Nephron progenitor cell (in vitro differentiated cells): Measurements from ENCODE around the gene C3orf52.
A peak's percentile ranks its signal among the peaks of the same experiment; 100 is the strongest.

Experiments
- DNase-seq: peaks from one replicate; pipeline ENCODE4 v3.0.0; 2021
- H3K27ac Mint-ChIP-seq: 2 replicates; pipeline ENCODE4 v1.8.0; 2021; ENCODE audit warnings: mild to moderate bottlenecking, moderate library complexity, mixed read lengths
- H3K27me3 Mint-ChIP-seq: 2 replicates; pipeline ENCODE4 v1.8.0; 2021; ENCODE audit warnings: mild to moderate bottlenecking, low read depth, mixed read lengths; ENCODE audit not compliant: poor library complexity
- H3K36me3 Mint-ChIP-seq: 2 replicates; pipeline ENCODE4 v1.8.0; 2021; ENCODE audit warnings: low read depth, mixed read lengths
- H3K4me1 Mint-ChIP-seq: 2 replicates; pipeline ENCODE4 v1.8.0; 2021; ENCODE audit warnings: mixed read lengths
- H3K4me3 Mint-ChIP-seq: 2 replicates; pipeline ENCODE4 v1.8.0; 2021; ENCODE audit warnings: mild to moderate bottlenecking, moderate library complexity, mixed read lengths
- H3K9me3 Mint-ChIP-seq: 2 replicates; pipeline ENCODE4 v1.8.0; 2021; ENCODE audit warnings: mild to moderate bottlenecking, moderate library complexity, mixed read lengths
- CTCF ChIP-seq: fragments of 200-600 bp; sonication (generic); IDR thresholded peaks from 2 replicates; pipeline ENCODE4 v1.5.0; 2021; ENCODE audit warnings: antibody characterized with exemption

C3orf52 gene

DNA sequence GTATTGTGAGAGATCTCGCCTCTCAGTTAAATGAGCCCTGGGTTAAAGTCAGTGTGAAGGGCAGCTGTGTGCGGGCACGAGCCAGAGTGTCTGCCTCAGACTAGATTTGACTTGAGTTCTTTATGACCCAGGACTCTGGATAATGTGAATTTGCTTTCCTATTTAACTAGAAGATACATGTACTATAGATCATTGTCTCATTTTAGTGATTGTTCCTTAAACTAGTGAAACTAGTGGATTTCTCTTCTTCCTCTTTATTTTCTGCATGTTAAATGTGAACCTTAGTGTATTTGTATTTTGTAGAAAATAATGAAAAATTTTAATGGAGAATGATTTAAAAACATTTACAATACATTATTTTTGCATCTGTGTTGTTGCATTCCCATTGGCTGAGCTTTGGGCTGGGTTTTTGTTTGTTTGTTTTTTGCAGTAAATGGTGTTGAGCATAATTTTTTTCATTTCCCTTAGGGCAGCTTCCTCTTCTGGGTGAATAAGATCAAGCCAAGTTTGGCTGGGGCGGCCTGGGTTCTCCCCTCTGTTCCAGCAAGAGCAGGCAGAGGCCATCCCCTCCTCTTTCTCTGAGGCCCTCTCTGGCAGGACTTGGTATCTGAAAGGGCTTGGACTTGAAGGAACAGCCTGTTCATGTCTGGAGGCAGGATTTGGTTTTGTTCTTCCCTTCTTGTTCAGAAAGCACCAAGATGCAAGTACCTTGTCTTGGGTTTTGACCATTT lies 31.8 kb downstream of the C3orf52 start:
- no peak for TF ChIP-seq CTCF
- peaks cover 91% of the 10 kb centered on the region for H3K36me3 Mint-ChIP-seq
- H3K27ac Mint-ChIP-seq = peak overlapping the region; percentile 59
- H3K4me1 Mint-ChIP-seq = peaks cover 71% of the 10 kb centered on the region
- no peak overlapping the region for H3K4me3 Mint-ChIP-seq
- no peaks in the 10 kb centered on the region for H3K9me3 Mint-ChIP-seq
- no peaks in the 10 kb centered on the region for H3K27me3 Mint-ChIP-seq
- DNase-seq = no peak

DNA sequence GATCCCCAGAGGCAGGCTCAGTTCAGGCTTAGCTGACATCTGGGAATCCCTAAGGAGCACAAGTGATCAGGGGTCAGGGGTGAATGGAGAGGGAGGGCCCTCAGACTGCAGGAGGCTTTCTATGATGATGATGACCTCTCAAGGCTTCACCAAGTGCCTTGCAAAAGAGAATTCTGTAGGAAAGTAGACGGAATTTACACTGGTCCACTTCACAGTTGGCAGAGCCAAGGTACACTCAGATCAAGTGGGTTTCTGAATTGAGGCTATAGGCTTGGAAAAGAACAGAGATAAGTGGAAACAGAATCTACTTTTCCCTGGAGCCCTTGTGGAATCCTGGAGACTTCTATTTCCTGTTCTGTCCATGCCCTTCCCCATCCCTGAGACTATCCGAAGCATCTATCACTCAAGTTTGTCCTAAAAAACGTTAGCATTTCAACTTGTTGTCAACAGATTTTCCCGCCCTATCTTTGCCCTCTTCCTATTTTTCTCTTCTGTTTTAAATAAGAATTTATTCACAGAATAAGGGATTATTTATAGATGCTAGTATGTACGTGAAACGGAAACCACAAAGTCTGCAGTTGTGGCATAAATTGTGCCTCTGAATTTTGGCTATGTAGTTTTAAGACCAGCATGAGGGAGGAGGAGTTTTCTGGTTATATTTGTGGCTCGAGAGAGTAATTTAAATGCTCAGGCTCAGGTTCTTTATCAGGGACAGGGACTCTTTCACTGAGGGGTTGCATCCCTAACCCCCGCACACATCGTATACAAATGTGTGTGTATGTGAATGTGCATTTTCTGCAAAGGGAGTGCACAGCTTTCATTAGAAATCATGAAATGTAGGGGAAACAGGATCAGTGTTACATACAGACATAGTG lies 34.0 kb downstream of the C3orf52 start:
- DNase-seq = no peak
- no peaks in the 10 kb centered on the region for H3K27me3 Mint-ChIP-seq
- H3K27ac Mint-ChIP-seq = peak overlapping the region; percentile 96
- peaks cover 79% of the 10 kb centered on the region for H3K4me1 Mint-ChIP-seq
- peaks cover 80% of the 10 kb centered on the region for H3K36me3 Mint-ChIP-seq
- no peak overlapping the region for H3K4me3 Mint-ChIP-seq
- TF ChIP-seq CTCF = no peak
- H3K9me3 Mint-ChIP-seq = no peaks in the 10 kb centered on the region

DNA sequence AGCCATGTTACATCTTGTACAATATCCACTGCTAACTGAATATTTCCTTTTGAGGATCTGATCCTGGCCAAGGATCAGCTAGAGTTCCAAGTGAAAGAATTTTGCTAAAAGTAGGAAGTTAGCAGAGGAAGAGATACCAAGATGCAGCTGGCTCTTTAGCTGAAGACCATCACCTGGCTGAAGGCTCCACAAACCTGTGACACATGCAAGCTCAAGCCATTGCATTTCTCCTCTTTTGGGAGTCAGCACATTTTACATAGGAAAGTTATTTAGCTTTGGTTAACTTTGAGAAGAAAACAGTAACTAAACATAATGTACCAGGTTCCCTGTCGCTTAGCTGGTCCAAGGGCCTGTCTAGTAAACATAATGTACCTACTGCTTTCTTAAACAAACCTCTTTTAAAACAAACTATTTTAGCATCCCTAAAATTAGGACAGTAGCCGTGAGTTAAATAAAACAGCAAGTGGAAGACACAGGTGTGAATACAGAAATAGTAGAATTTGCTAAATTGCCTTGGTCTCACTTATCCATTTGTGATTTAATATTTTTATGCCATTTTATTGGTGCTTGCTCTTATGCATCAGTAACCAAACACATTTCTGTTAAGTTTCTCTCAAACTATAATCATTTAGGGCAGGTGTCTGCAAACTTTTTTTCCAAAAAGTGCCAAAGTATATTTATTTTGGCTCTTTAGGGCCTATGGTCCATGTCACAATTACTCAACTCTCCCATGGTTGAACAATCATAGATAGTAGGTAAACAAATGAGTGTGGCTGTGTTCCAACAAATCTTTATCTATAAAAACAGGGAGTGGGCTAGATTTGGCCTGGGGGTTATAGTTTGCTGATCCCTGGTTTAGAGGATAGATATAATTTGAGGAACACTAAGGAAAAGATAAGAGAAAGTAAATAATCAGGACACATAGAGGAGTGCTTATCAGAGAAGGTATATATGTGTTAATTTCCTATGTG lies 35.7 kb downstream of the C3orf52 start:
- no peak for DNase-seq
- no peak overlapping the region for H3K27ac Mint-ChIP-seq
- H3K27me3 Mint-ChIP-seq = no peaks in the 10 kb centered on the region
- H3K36me3 Mint-ChIP-seq = peaks cover 63% of the 10 kb centered on the region
- H3K4me3 Mint-ChIP-seq = no peak overlapping the region
- TF ChIP-seq CTCF = no peak
- H3K4me1 Mint-ChIP-seq = peaks cover 82% of the 10 kb centered on the region
- no peaks in the 10 kb centered on the region for H3K9me3 Mint-ChIP-seq

DNA sequence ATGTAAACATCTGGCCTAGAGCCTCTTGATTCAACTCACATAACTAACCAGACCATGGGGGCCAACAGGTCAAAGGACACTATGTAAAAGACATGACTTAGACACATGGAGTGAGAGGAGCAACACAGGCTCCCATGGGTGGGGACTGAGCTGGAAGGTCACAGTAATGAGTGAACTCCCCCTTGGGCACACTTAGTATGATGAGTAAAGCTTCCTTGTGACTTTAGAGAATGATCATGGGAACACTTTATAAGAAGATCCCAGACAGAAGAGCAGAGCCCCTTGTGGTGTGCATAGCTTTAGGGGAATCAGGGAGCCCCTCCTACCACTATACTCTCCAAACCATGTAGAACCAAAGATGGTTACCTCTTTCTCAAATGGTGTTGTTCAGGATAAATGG lies 36.7 kb downstream of the C3orf52 start:
- no peak for DNase-seq
- Mint-ChIP-seq H3K4me1 (peaks cover 81% of the 10 kb centered on the region), H3K9me3 (no peaks in the 10 kb centered on the region), H3K4me3 (no peak overlapping the region), H3K27me3 (no peaks in the 10 kb centered on the region), H3K27ac (peak overlapping the region; percentile 97), H3K36me3 (peaks cover 55% of the 10 kb centered on the region)
- TF ChIP-seq CTCF = no peak

DNA sequence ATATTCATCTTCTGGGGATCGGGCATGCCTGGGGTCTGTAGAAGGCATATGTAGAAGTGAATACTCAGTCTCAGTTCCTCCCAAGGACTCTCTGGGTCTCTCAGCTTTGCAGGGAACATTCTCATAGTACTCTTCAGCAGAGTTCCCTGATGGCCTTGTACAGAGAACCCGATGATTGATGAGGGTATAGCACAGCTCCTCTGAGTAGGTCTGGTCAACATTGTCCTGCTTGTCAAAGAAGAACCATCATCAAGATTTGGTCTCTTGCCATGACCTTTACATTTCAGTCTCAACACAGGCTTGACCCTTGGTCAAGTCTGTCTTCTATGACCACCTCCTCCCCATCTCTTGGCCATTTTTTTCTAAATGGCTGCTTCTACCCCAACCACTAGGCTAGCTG lies 37.4 kb downstream of the C3orf52 start:
- H3K4me3 Mint-ChIP-seq = no peak overlapping the region
- H3K36me3 Mint-ChIP-seq = peaks cover 55% of the 10 kb centered on the region
- H3K9me3 Mint-ChIP-seq = no peaks in the 10 kb centered on the region
- no peaks in the 10 kb centered on the region for H3K27me3 Mint-ChIP-seq
- peak overlapping the region; percentile 97 for H3K27ac Mint-ChIP-seq
- TF ChIP-seq CTCF = no peak
- peaks cover 81% of the 10 kb centered on the region for H3K4me1 Mint-ChIP-seq
- no peak for DNase-seq
